Measurements from ENCODE around the gene CFAP54. TPM values are rescaled to one million over a fixed set of nuclear protein-coding genes. Genes with fewer than 3 reads are reported as not detected.

CFAP54 gene
- total RNA-seq, 1 donor from 2014 or later, result 1.1 TPM

DNA sequence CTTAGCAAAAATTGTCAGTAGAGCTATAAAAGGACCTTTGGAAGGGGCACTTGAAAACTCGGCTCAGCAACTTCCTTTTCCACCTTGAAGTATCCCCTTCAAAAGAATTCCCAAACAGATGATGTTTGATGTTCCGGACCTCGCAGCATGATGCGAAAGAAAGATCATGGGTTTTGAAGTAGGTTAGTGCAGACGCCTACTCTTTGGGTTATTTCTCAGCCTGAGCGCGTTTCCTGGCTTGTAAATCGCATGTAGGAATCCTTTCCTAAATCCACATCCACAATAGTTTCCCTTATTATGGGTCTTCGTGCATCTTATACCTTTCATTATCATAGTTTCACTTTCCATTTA is 417.1 kb downstream of the CFAP54 start:
- TF ChIP-seq, protein P1, sequence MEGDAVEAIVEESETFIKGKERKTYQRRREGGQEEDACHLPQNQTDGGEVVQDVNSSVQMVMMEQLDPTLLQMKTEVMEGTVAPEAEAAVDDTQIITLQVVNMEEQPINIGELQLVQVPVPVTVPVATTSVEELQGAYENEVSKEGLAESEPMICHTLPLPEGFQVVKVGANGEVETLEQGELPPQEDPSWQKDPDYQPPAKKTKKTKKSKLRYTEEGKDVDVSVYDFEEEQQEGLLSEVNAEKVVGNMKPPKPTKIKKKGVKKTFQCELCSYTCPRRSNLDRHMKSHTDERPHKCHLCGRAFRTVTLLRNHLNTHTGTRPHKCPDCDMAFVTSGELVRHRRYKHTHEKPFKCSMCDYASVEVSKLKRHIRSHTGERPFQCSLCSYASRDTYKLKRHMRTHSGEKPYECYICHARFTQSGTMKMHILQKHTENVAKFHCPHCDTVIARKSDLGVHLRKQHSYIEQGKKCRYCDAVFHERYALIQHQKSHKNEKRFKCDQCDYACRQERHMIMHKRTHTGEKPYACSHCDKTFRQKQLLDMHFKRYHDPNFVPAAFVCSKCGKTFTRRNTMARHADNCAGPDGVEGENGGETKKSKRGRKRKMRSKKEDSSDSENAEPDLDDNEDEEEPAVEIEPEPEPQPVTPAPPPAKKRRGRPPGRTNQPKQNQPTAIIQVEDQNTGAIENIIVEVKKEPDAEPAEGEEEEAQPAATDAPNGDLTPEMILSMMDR (IDR thresholded peaks at IDR 0.05; ENCODE audit: insufficient read depth, low read depth, low read length), result no peak
- no peak for TF ChIP-seq EZH2 (IDR thresholded peaks at IDR 0.05; ENCODE audit: insufficient read depth, low read length)
- Histone ChIP-seq H4K20me1 (ENCODE audit: insufficient read depth, low read length) (no peaks in the 10 kb centered on the region), H3K9ac (ENCODE audit: low read length) (peak overlapping the region; percentile 92), H3K79me2 (ENCODE audit: insufficient read depth, low read length) (peaks cover 40% of the 10 kb centered on the region), H3K27me3 (ENCODE audit: insufficient read depth, low read length) (no peaks in the 10 kb centered on the region), H3K9me3 (ENCODE audit: insufficient read depth, low read depth, low read length) (no peaks in the 10 kb centered on the region), H3K36me3 (ENCODE audit: insufficient read depth, low read length) (no peaks in the 10 kb centered on the region), H3K4me2 (ENCODE audit: low read length) (peak overlapping the region; percentile 98), H3K4me1 (ENCODE audit: insufficient read depth, low read length) (peaks cover 7% of the 10 kb centered on the region), H3K27ac (ENCODE audit: low read depth, low read length) (peak overlapping the region; percentile 84), H2AFZ (ENCODE audit: low read depth, low read length) (peak overlapping the region; percentile 89), H3K4me3 (ENCODE audit: insufficient read depth, low read depth, low read length) (peak overlapping the region; percentile 95)
- no peaks in the 10 kb centered on the region for H3K36me3 Mint-ChIP-seq (ENCODE audit: low read depth, unreplicated experiment)
- peak overlapping the region; percentile 87 for H3K4me3 Mint-ChIP-seq (ENCODE audit: unreplicated experiment)
- no peaks in the 10 kb centered on the region for H3K27me3 Mint-ChIP-seq (ENCODE audit: low read depth, unreplicated experiment)
- H3K27ac Mint-ChIP-seq (ENCODE audit: unreplicated experiment), result peak overlapping the region; percentile 36
- H3K4me1 Mint-ChIP-seq (ENCODE audit: low read depth, unreplicated experiment), result peaks cover 12% of the 10 kb centered on the region
- H3K9me3 Mint-ChIP-seq (ENCODE audit: unreplicated experiment), result peaks cover 3% of the 10 kb centered on the region
- DNase-seq (ENCODE audit: low read depth), result no peak
- no peak for FAIRE-seq

DNA sequence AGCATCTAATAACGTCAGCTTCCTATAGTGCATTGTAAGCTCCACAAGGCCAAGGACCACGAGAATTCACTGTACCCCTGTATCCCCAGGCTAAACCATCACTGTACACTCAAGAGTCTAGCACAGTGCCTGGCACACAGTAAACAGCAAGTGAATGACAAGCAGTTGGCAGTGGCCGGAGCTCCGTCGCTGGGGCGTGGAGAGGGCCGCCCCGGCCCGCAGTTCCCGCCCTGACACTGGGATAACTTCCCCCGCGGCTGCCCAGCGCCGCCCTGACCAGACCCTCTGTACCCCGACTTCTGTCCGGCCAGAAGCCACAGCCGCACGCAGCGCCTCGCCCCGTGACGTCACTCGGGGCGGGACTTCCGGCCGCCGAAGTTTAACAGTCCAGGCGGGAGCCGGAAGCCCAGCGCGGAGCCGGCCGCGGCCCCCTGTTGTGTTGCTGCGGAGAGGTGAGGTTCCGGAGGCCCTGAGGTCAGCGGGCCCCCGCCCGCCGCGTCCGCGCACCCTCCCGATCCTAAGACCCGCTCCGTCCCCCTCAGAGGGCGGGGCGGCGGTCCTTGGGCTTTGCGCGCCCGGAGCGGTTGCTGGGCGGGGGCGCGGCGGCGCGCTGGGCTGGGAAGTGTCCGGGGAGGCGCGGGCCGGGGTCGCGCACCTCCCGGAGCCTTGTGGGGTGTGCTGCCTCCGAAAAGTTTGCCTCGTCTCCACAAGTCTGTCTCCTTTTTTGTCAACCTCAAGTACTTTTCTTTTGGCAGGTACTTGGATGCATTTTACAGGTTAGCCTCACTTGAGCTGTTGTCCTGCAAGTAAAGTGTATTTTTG is 417.7 kb downstream of the CFAP54 start, which contains the start of gene NEDD1:
Gene NEDD1 (plus strand): TSS at position 409 of the 822 bp plus-strand sequence. CDS start 2,503 bp downstream, outside the sequence.
- H3K4me3 Mint-ChIP-seq (ENCODE audit: unreplicated experiment), result peak within 1 kb of the TSS; percentile 97
- Histone ChIP-seq H4K20me1 (ENCODE audit: insufficient read depth, low read length) (no peaks in the 10 kb centered on the region), H3K4me1 (ENCODE audit: insufficient read depth, low read length) (peaks cover 7% of the 10 kb centered on the region), H2AFZ (ENCODE audit: low read depth, low read length) (peak within 1 kb of the TSS; percentile 89), H3K9me3 (ENCODE audit: insufficient read depth, low read depth, low read length) (no peaks in the 10 kb centered on the region), H3K79me2 (ENCODE audit: insufficient read depth, low read length) (peaks cover 44% of the 10 kb centered on the region), H3K4me3 (ENCODE audit: insufficient read depth, low read depth, low read length) (peak within 1 kb of the TSS; percentile 95), H3K9ac (ENCODE audit: low read length) (peak within 1 kb of the TSS; percentile 92), H3K36me3 (ENCODE audit: insufficient read depth, low read length) (no peaks in the 10 kb centered on the region), H3K27me3 (ENCODE audit: insufficient read depth, low read length) (no peaks in the 10 kb centered on the region), H3K27ac (ENCODE audit: low read depth, low read length) (peak within 1 kb of the TSS; percentile 84), H3K4me2 (ENCODE audit: low read length) (peak within 1 kb of the TSS; percentile 98)
- H3K27me3 Mint-ChIP-seq (ENCODE audit: low read depth, unreplicated experiment), result no peaks in the 10 kb centered on the region
- H3K27ac Mint-ChIP-seq (ENCODE audit: unreplicated experiment), result peak within 1 kb of the TSS; percentile 88
- H3K9me3 Mint-ChIP-seq (ENCODE audit: unreplicated experiment), result peaks cover 3% of the 10 kb centered on the region
- FAIRE-seq, result no peak
- TF ChIP-seq, protein P1 (IDR thresholded peaks at IDR 0.05; ENCODE audit: insufficient read depth, low read depth, low read length), result no peak
- no peak for TF ChIP-seq EZH2 (IDR thresholded peaks at IDR 0.05; ENCODE audit: insufficient read depth, low read length)
- H3K4me1 Mint-ChIP-seq (ENCODE audit: low read depth, unreplicated experiment), result peaks cover 12% of the 10 kb centered on the region
- peak; percentile 55 for DNase-seq (ENCODE audit: low read depth)
- no peaks in the 10 kb centered on the region for H3K36me3 Mint-ChIP-seq (ENCODE audit: low read depth, unreplicated experiment)
